Measurements from ENCODE around the gene BDH1. TPM values are rescaled to one million over a fixed set of nuclear protein-coding genes. Genes with fewer than 3 reads are reported as not detected.
A peak's percentile ranks its signal among the peaks of the same experiment; 100 is the strongest.
"Not testable (repeated sequence)": the region's sequence is repeated elsewhere in the genome, so short reads cannot be mapped to it uniquely, and the experiment has no call there.

Gene BDH1
- polyA plus RNA-seq, 1 donor from 2014 or later: 19.0 TPM

- no peak overlapping the region for H3K27ac Mint-ChIP-seq
- peaks cover 6% of the 10 kb centered on the region for H3K27me3 Mint-ChIP-seq
- H3K4me3 Mint-ChIP-seq: no peak overlapping the region
- H3K36me3 Mint-ChIP-seq: peaks cover 2% of the 10 kb centered on the region
- no peaks in the 10 kb centered on the region for H3K9me3 Mint-ChIP-seq
- H3K4me1 Mint-ChIP-seq: peaks cover 0 to 3% (median 0%) of the 10 kb centered on the region in 3 donors
Observed at GRCh38 chr3:197589545-197589944, 33.8 kb upstream of the BDH1 start.

- H3K4me1 Mint-ChIP-seq, H3K4me3 Mint-ChIP-seq, H3K9me3 Mint-ChIP-seq, H3K27me3 Mint-ChIP-seq, H3K36me3 Mint-ChIP-seq, H3K27ac Mint-ChIP-seq: not testable (repeated sequence)
Observed at GRCh38 chr3:197586768-197587167, 31.0 kb upstream of the BDH1 start.

GRCh38 chr3:197586181-197586580 is 30.4 kb upstream of the BDH1 start:
- Mint-ChIP-seq H3K27me3 (peaks cover 3% of the 10 kb centered on the region), H3K9me3 (no peaks in the 10 kb centered on the region), H3K4me1 (no peaks in the 10 kb centered on the region), H3K36me3 (no peaks in the 10 kb centered on the region), H3K27ac (no peak overlapping the region), H3K4me3 (no peak overlapping the region)

- Mint-ChIP-seq H3K27me3 (peaks cover 3% of the 10 kb centered on the region), H3K4me1 (no peaks in the 10 kb centered on the region), H3K27ac (no peak overlapping the region), H3K36me3 (no peaks in the 10 kb centered on the region), H3K9me3 (no peaks in the 10 kb centered on the region), H3K4me3 (no peak overlapping the region)
Observed at GRCh38 chr3:197584733-197585132, 29.0 kb upstream of the BDH1 start.

GRCh38 chr3:197583371-197583770 is 27.6 kb upstream of the BDH1 start:
- Mint-ChIP-seq H3K9me3 (no peaks in the 10 kb centered on the region), H3K4me1 (no peaks in the 10 kb centered on the region), H3K27me3 (peaks cover 3% of the 10 kb centered on the region), H3K36me3 (peaks cover 1% of the 10 kb centered on the region), H3K27ac (no peak overlapping the region), H3K4me3 (no peak overlapping the region)

GRCh38 chr3:197580253-197580691 is 24.5 kb upstream of the BDH1 start:
- no peaks in the 10 kb centered on the region for H3K9me3 Mint-ChIP-seq
- no peaks in the 10 kb centered on the region for H3K4me1 Mint-ChIP-seq
- peaks cover 1% of the 10 kb centered on the region for H3K36me3 Mint-ChIP-seq
- H3K4me3 Mint-ChIP-seq: no peak overlapping the region
- peaks cover 2% of the 10 kb centered on the region for H3K27me3 Mint-ChIP-seq
- H3K27ac Mint-ChIP-seq: no peak overlapping the region

- Mint-ChIP-seq H3K27ac (no peak overlapping the region), H3K4me3 (no peak overlapping the region), H3K9me3 (no peaks in the 10 kb centered on the region), H3K27me3 (peaks cover 3% of the 10 kb centered on the region), H3K4me1 (no peaks in the 10 kb centered on the region), H3K36me3 (peaks cover 1% of the 10 kb centered on the region)
Observed at GRCh38 chr3:197578376-197578775, 22.6 kb upstream of the BDH1 start.

- Mint-ChIP-seq H3K4me1 (no peaks in the 10 kb centered on the region), H3K9me3 (no peaks in the 10 kb centered on the region), H3K4me3 (no peak overlapping the region), H3K27ac (no peak overlapping the region), H3K27me3 (peaks cover 3% of the 10 kb centered on the region), H3K36me3 (peaks cover 1% of the 10 kb centered on the region)
Observed at GRCh38 chr3:197577366-197578074, 21.8 kb upstream of the BDH1 start.

- Mint-ChIP-seq H3K36me3 (peaks cover 1% of the 10 kb centered on the region), H3K9me3 (no peaks in the 10 kb centered on the region), H3K4me3 (no peak overlapping the region), H3K4me1 (no peaks in the 10 kb centered on the region), H3K27me3 (peaks cover 3% of the 10 kb centered on the region), H3K27ac (no peak overlapping the region)
Observed at GRCh38 chr3:197576838-197577237, 21.1 kb upstream of the BDH1 start.

- H3K9me3 Mint-ChIP-seq: peaks cover 3 to 8% (median 6%) of the 10 kb centered on the region in 3 donors
Observed at GRCh38 chr3:197575362-197575761, 19.6 kb upstream of the BDH1 start.

GRCh38 chr3:197574396-197574991 is 18.7 kb upstream of the BDH1 start:
- H3K9me3 Mint-ChIP-seq, H3K4me1 Mint-ChIP-seq, H3K4me3 Mint-ChIP-seq, H3K27me3 Mint-ChIP-seq, H3K27ac Mint-ChIP-seq, H3K36me3 Mint-ChIP-seq: not testable (repeated sequence)

More at GRCh38 chr3:197575362-197575761, 19.6 kb upstream of the BDH1 start:
- Mint-ChIP-seq H3K27ac (no peak overlapping the region), H3K4me3 (no peak overlapping the region), H3K36me3 (peaks cover 1% of the 10 kb centered on the region), H3K4me1 (no peaks in the 10 kb centered on the region), H3K27me3 (peaks cover 3% of the 10 kb centered on the region)

GRCh38 chr3:197573048-197573767 is 17.4 kb upstream of the BDH1 start:
- no peak overlapping the region for H3K27ac Mint-ChIP-seq
- H3K4me1 Mint-ChIP-seq: no peaks in the 10 kb centered on the region
- H3K9me3 Mint-ChIP-seq: peaks cover 3 to 12% (median 8%) of the 10 kb centered on the region in 3 donors
- no peaks in the 10 kb centered on the region for H3K36me3 Mint-ChIP-seq
- peaks cover 5% of the 10 kb centered on the region for H3K27me3 Mint-ChIP-seq
- no peak overlapping the region for H3K4me3 Mint-ChIP-seq

GRCh38 chr3:197571880-197572172 is 16.1 kb upstream of the BDH1 start:
- H3K27ac Mint-ChIP-seq, H3K27me3 Mint-ChIP-seq, H3K4me3 Mint-ChIP-seq, H3K4me1 Mint-ChIP-seq, H3K36me3 Mint-ChIP-seq: not testable (repeated sequence)
- peaks cover 3 to 12% (median 8%) of the 10 kb centered on the region in 3 donors for H3K9me3 Mint-ChIP-seq

GRCh38 chr3:197571074-197571879 is 15.5 kb upstream of the BDH1 start:
- H3K36me3 Mint-ChIP-seq, H3K27me3 Mint-ChIP-seq, H3K4me1 Mint-ChIP-seq, H3K4me3 Mint-ChIP-seq: not testable (repeated sequence)
- peak overlapping the region in 1 of 3 donors; percentile 5 for H3K27ac Mint-ChIP-seq
- H3K9me3 Mint-ChIP-seq: peaks cover 4 to 12% (median 8%) of the 10 kb centered on the region in 3 donors

GRCh38 chr3:197569433-197569832 is 13.7 kb upstream of the BDH1 start:
- H3K4me1 Mint-ChIP-seq, H3K4me3 Mint-ChIP-seq, H3K27me3 Mint-ChIP-seq, H3K27ac Mint-ChIP-seq, H3K36me3 Mint-ChIP-seq: not testable (repeated sequence)
- H3K9me3 Mint-ChIP-seq: peaks cover 4 to 12% (median 8%) of the 10 kb centered on the region in 3 donors
